Neural crest cell (in vitro differentiated cells): ENCODE measurements around the gene ITPR1. TPM values are rescaled to one million over a fixed set of nuclear protein-coding genes. Genes with fewer than 3 reads are reported as not detected.

Experiments
- DNase-seq: peaks from one replicate; pipeline ENCODE4 v3.0.0; 2021; ENCODE audit warnings: low read depth, mixed read lengths, low spot score
- H3K27ac Mint-ChIP-seq: one replicate; pipeline ENCODE4 v1.8.0; 2021; ENCODE audit warnings: mild to moderate bottlenecking, mixed read lengths; ENCODE audit not compliant: unreplicated experiment
- H3K27me3 Mint-ChIP-seq: 2 replicates; pipeline ENCODE4 v1.8.0; 2021; ENCODE audit warnings: low read depth, mild to moderate bottlenecking, mixed read lengths
- H3K36me3 Mint-ChIP-seq: 2 replicates; pipeline ENCODE4 v1.8.0; 2021; ENCODE audit warnings: low read depth, mild to moderate bottlenecking, mixed read lengths
- H3K4me1 Mint-ChIP-seq: 2 replicates; pipeline ENCODE4 v1.8.0; 2021; ENCODE audit warnings: mixed read lengths
- H3K4me3 Mint-ChIP-seq: one replicate; pipeline ENCODE4 v1.8.0; 2021; ENCODE audit warnings: mild to moderate bottlenecking, mixed read lengths
- H3K9me3 Mint-ChIP-seq: 2 replicates; pipeline ENCODE4 v1.8.0; 2021; ENCODE audit warnings: mixed read lengths
- total RNA-seq: library from RNA; stranded (reverse); gene quantifications from 2 replicates; pipeline ENCODE4 v1.2.1, GENCODE V29; 2021
- TF ChIP-seq, protein P1 (sequence below): fragments of 200-600 bp; sonication (generic); conservative IDR thresholded peaks from 2 replicates; pipeline ENCODE4 v1.5.0; 2021; ENCODE audit warnings: antibody characterized with exemption, mild to moderate bottlenecking

The ITPR1 gene
- total RNA-seq, 1 donor from 2014 or later, result 4.8 TPM

DNA sequence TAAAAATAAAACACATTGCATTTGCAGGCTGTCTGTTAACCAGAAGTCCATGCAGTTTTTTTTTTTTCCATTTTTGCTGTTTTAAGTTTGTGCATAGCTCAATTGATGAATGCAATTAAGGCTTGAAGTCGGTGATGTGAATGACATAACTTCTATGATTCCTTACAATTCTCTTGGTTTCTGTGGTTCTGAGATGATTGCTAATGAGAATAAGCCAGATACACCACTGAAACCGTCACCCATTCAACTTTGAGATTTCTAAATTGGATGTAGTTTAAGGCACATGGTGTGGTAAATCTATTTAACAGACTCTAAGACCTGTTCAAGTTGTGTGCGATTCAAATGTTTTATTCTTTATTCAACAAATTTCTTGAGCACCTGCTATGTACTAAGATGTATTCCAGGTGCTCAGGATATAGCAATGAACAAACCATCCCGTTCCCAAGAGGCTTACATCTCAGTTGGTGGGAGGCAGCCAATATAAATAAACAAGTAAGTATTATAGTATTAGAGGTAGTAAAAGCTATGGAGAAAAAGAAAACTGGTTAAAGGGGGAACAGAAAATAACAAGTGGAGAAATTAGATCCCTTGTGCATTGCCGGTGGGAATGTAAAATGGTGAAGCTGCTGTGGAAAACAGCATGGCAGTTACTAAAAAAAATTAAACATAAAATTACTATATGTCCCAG lies 4.0 kb downstream of the ITPR1 start:
- Mint-ChIP-seq H3K9me3 (no peaks in the 10 kb centered on the region), H3K4me1 (peaks cover 10% of the 10 kb centered on the region), H3K27me3 (peaks cover 38% of the 10 kb centered on the region), H3K36me3 (no peaks in the 10 kb centered on the region), H3K27ac (no peak overlapping the region), H3K4me3 (no peak overlapping the region)
- DNase-seq, result no peak
- TF ChIP-seq, protein P1, sequence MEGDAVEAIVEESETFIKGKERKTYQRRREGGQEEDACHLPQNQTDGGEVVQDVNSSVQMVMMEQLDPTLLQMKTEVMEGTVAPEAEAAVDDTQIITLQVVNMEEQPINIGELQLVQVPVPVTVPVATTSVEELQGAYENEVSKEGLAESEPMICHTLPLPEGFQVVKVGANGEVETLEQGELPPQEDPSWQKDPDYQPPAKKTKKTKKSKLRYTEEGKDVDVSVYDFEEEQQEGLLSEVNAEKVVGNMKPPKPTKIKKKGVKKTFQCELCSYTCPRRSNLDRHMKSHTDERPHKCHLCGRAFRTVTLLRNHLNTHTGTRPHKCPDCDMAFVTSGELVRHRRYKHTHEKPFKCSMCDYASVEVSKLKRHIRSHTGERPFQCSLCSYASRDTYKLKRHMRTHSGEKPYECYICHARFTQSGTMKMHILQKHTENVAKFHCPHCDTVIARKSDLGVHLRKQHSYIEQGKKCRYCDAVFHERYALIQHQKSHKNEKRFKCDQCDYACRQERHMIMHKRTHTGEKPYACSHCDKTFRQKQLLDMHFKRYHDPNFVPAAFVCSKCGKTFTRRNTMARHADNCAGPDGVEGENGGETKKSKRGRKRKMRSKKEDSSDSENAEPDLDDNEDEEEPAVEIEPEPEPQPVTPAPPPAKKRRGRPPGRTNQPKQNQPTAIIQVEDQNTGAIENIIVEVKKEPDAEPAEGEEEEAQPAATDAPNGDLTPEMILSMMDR, result no peak

DNA sequence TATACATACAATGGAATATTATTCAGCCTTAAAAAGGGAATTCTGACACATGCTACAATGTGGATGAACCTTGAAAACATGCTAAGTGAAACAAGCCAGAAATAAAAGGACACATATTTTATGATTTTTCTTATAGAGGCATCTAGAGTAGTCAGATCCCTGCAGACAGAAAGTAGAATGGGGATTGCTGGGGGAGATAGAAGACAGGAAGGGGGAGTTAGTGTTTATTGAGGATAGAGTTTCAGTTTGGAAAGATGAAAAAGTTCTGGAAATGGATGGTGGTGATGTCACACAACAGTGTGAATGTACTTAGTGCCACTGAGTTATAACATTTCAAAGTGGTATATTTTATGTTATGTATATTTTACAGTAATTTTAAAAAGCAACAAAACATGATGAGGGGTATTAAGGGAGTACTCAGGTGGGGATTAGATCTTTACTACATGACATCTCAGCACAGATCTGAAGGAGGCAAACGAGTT lies 4.7 kb downstream of the ITPR1 start:
- H3K27ac Mint-ChIP-seq, result no peak overlapping the region

DNA sequence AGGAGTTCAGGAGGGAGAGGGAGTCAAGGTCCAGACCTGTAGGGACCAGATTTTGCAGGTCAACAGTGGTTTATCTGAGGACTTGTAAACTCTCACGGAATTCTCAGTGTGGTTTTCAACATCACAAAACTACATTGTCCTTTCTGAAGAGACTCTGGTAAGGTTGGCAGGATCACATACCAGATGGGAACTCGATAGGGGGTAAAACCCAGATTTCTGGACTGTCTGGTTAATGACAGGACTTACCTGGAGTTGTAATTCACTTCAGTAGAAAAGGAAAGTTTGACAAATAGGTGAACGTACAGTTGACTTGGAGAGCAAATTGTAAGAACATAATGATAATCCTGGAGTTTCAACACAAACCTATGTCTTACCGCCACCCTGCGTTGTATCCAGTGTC lies 5.3 kb downstream of the ITPR1 start:
- Mint-ChIP-seq H3K4me3 (no peak overlapping the region), H3K27me3 (peaks cover 28% of the 10 kb centered on the region), H3K27ac (no peak overlapping the region), H3K36me3 (no peaks in the 10 kb centered on the region), H3K9me3 (no peaks in the 10 kb centered on the region), H3K4me1 (peaks cover 9% of the 10 kb centered on the region)
- no peak for DNase-seq
- TF ChIP-seq, protein P1, result no peak

More for the DNA sequence above, 4.7 kb downstream of the ITPR1 start:
- H3K27me3 Mint-ChIP-seq, result peaks cover 32% of the 10 kb centered on the region
- H3K4me3 Mint-ChIP-seq, result no peak overlapping the region
- TF ChIP-seq, protein P1, result no peak
- no peaks in the 10 kb centered on the region for H3K36me3 Mint-ChIP-seq
- peaks cover 9% of the 10 kb centered on the region for H3K4me1 Mint-ChIP-seq
- no peak for DNase-seq
- no peaks in the 10 kb centered on the region for H3K9me3 Mint-ChIP-seq

DNA sequence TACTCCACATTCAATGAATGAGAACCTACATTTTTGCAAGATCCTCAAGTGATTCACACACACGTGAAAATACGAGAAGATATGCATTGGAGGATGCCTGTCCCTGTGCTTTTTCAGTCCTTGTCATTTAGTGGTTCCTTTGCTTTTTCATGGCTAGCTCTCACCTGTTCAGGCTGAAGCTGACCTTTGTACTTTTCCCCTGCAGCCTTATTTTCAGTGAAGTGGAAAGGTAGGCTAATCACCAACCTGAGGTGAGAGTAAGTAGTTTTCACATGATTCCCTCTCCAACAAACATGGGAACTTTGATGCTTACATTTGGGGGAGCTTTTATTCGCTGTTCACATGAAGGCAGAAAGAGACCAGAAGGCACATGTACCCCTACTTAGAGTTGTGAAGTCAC lies 8.3 kb downstream of the ITPR1 start:
- no peak for DNase-seq
- Mint-ChIP-seq H3K27me3 (peaks cover 2% of the 10 kb centered on the region), H3K36me3 (no peaks in the 10 kb centered on the region), H3K27ac (no peak overlapping the region), H3K9me3 (no peaks in the 10 kb centered on the region), H3K4me1 (no peaks in the 10 kb centered on the region), H3K4me3 (no peak overlapping the region)
- TF ChIP-seq, protein P1, result no peak

DNA sequence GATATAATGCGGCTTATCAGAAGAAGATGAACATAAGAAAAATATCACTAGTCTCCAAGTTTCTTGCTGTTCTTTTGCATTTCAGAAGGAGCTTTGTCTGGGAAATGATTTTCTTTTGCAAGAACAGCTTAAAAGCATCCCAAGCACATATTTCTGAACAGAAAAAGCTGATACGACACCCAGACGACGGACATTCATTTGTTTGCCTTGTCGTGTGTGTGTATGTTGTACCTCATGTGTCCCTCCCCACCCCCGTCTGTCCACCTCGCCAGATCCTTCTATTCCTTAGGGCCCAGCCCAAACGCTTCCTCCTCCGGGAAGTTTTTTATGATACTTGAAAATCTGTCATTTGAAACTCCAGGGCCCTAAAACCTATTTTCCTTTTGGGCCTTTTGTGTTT lies 8.8 kb downstream of the ITPR1 start:
- H3K9me3 Mint-ChIP-seq, result no peaks in the 10 kb centered on the region
- no peak for DNase-seq
- H3K36me3 Mint-ChIP-seq, result no peaks in the 10 kb centered on the region
- H3K4me1 Mint-ChIP-seq, result no peaks in the 10 kb centered on the region
- H3K4me3 Mint-ChIP-seq, result no peak overlapping the region
- no peak overlapping the region for H3K27ac Mint-ChIP-seq
- no peaks in the 10 kb centered on the region for H3K27me3 Mint-ChIP-seq
- TF ChIP-seq, protein P1, result no peak
